ENCODE measurements around the gene RELA. TPM values are rescaled to one million over a fixed set of nuclear protein-coding genes. Genes with fewer than 3 reads are reported as not detected.
"Not testable (repeated sequence)": the region's sequence is repeated elsewhere in the genome, so short reads cannot be mapped to it uniquely, and the experiment has no call there.

Gene RELA
- total RNA-seq, 1 experiment from 2014 or later = 54.9 TPM

GRCh38 chr11:65663639-65664200 lies 1.0 kb upstream of the RELA start:
- Histone ChIP-seq H3K9me3 (no peaks in the 10 kb centered on the region), H3K27me3 (replicated peaks; ENCODE audit: control insufficient read depth, insufficient read depth, low read length) (no peaks in the 10 kb centered on the region), H3K36me3 (ENCODE audit: control insufficient read depth, insufficient read depth, low read length) (peaks cover 8% of the 10 kb centered on the region), H3K4me3 (ENCODE audit: low read depth, low read length) (peak overlapping the region; percentile 82), H3K4me1 (peaks cover 16% of the 10 kb centered on the region; the same call in 1 of the 2 replicates)
- H3K9me3 Mint-ChIP-seq (ENCODE audit: unreplicated experiment) = no peaks in the 10 kb centered on the region
- BruUV-seq (replicated peaks) = no TSS peak
- H3K27ac Mint-ChIP-seq (ENCODE audit: unreplicated experiment) = peak overlapping the region; percentile 66
- peaks cover 6% of the 10 kb centered on the region for H3K4me1 Mint-ChIP-seq (ENCODE audit: low read depth, unreplicated experiment)
- ChIA-PET CTCF (interaction anchor here (0.5 to 1.9 kb wide), 4 partner anchors 74 to 358 kb away, joined by 3 to 9 read pairs (median 5); partner anchors contain the start of gene MUS81), POLR2A (interaction anchor here (0.5 to 1.9 kb wide), 6 partner anchors 11 to 196 kb away, joined by 4 to 14 read pairs (median 6); partner anchors contain the start of genes PCNX3 and RNASEH2C)
- TF ChIP-seq CTCF (IDR thresholded peaks at IDR 0.05; ENCODE audit: insufficient read depth in 1 of 2, low read depth in 1 of 2, low read length in 1 of 2, severe bottlenecking in 1 of 2, unreplicated experiment in 1 of 2) = no peak
- intact Hi-C loops (cut with micrococcal nuclease; ENCODE audit: unreplicated experiment) = loop anchor here (2.0 kb wide), 2 partner anchors 37 to 49 kb away; partner anchors contain the start of genes MAP3K11 and PCNX3
- H3K36me3 Mint-ChIP-seq (ENCODE audit: insufficient read depth, unreplicated experiment) = peaks cover 25% of the 10 kb centered on the region
- no peaks in the 10 kb centered on the region for H3K27me3 Mint-ChIP-seq (ENCODE audit: insufficient read depth, unreplicated experiment)
- DNase-seq = peak in 1 of 2 experiments; percentile 38
- H3K4me3 Mint-ChIP-seq (ENCODE audit: unreplicated experiment) = peak overlapping the region; percentile 80

- DNase-seq = no peak
- TF ChIP-seq CTCF (IDR thresholded peaks at IDR 0.05; ENCODE audit: insufficient read depth in 1 of 2, low read depth in 1 of 2, low read length in 1 of 2, severe bottlenecking in 1 of 2, unreplicated experiment in 1 of 2) = no peak
- H3K4me3 Mint-ChIP-seq (ENCODE audit: unreplicated experiment) = peak overlapping the region; percentile 80
- Histone ChIP-seq H3K36me3 (ENCODE audit: control insufficient read depth, insufficient read depth, low read length) (peaks cover 11% of the 10 kb centered on the region), H3K4me1 (peaks cover 16% of the 10 kb centered on the region; the same call in 1 of the 2 replicates), H3K9me3 (no peaks in the 10 kb centered on the region), H3K27me3 (replicated peaks; ENCODE audit: control insufficient read depth, insufficient read depth, low read length) (no peaks in the 10 kb centered on the region), H3K4me3 (ENCODE audit: low read depth, low read length) (peak overlapping the region; percentile 82)
- peak overlapping the region; percentile 53 for H3K27ac Mint-ChIP-seq (ENCODE audit: unreplicated experiment)
- H3K36me3 Mint-ChIP-seq (ENCODE audit: insufficient read depth, unreplicated experiment) = peaks cover 35% of the 10 kb centered on the region
- no peaks in the 10 kb centered on the region for H3K9me3 Mint-ChIP-seq (ENCODE audit: unreplicated experiment)
- intact Hi-C loops (cut with micrococcal nuclease; ENCODE audit: unreplicated experiment) = loop anchor here (2.0 kb wide), 2 partner anchors 38 to 48 kb away; partner anchors contain the start of genes MAP3K11 and PCNX3
- H3K4me1 Mint-ChIP-seq (ENCODE audit: low read depth, unreplicated experiment) = peaks cover 6% of the 10 kb centered on the region
- ChIA-PET CTCF (interaction anchor here (1.9 kb wide), 1 partner anchor 197 kb away, joined by 9 read pairs; the partner anchor contains the start of gene MUS81), POLR2A (interaction anchor here (1.1 to 1.9 kb wide), 6 partner anchors 10 to 197 kb away, joined by 4 to 14 read pairs (median 6); partner anchors contain the start of genes PCNX3 and RNASEH2C)
- TSS peak; percentile 51 for BruUV-seq (replicated peaks)
- H3K27me3 Mint-ChIP-seq (ENCODE audit: insufficient read depth, unreplicated experiment) = no peaks in the 10 kb centered on the region
These were observed 393 bp downstream of the RELA start for GRCh38 chr11:65662247-65662798.

- Histone ChIP-seq H3K4me1 (peaks cover 16% of the 10 kb centered on the region; the same call in 1 of the 2 replicates), H3K4me3 (ENCODE audit: low read depth, low read length) (peak overlapping the region; percentile 82), H3K27me3 (replicated peaks; ENCODE audit: control insufficient read depth, insufficient read depth, low read length) (no peaks in the 10 kb centered on the region), H3K9me3 (no peaks in the 10 kb centered on the region), H3K36me3 (ENCODE audit: control insufficient read depth, insufficient read depth, low read length) (peaks cover 11% of the 10 kb centered on the region)
- peak overlapping the region; percentile 80 for H3K4me3 Mint-ChIP-seq (ENCODE audit: unreplicated experiment)
- H3K27ac Mint-ChIP-seq (ENCODE audit: unreplicated experiment) = peak overlapping the region; percentile 53
- DNase-seq = no peak
- BruUV-seq (replicated peaks) = no TSS peak
- POLR2A ChIA-PET = interaction anchor here (0.6 kb wide), 2 partner anchors 162 to 212 kb away, joined by 5 to 7 read pairs; no protein-coding TSS in a partner anchor
- H3K9me3 Mint-ChIP-seq (ENCODE audit: unreplicated experiment) = no peaks in the 10 kb centered on the region
- H3K27me3 Mint-ChIP-seq (ENCODE audit: insufficient read depth, unreplicated experiment) = no peaks in the 10 kb centered on the region
- H3K4me1 Mint-ChIP-seq (ENCODE audit: low read depth, unreplicated experiment) = peaks cover 6% of the 10 kb centered on the region
- intact Hi-C loops (cut with micrococcal nuclease; ENCODE audit: unreplicated experiment) = loop anchor here (2.0 kb wide), 2 partner anchors 39 to 47 kb away; partner anchors contain the start of genes MAP3K11 and PCNX3
- CTCF ChIA-PET = interaction anchor here (0.7 kb wide), 1 partner anchor 339 kb away, joined by 3 read pairs; no protein-coding TSS in a partner anchor
- peaks cover 41% of the 10 kb centered on the region for H3K36me3 Mint-ChIP-seq (ENCODE audit: insufficient read depth, unreplicated experiment)
- TF ChIP-seq CTCF (IDR thresholded peaks at IDR 0.05; ENCODE audit: insufficient read depth in 1 of 2, low read depth in 1 of 2, low read length in 1 of 2, severe bottlenecking in 1 of 2, unreplicated experiment in 1 of 2) = no peak
These were observed 993 bp downstream of the RELA start for GRCh38 chr11:65661599-65662246.

GRCh38 chr11:65660908-65661307 lies 1.8 kb downstream of the RELA start:
- intact Hi-C loops (cut with micrococcal nuclease; ENCODE audit: unreplicated experiment); H3K4me1 Mint-ChIP-seq (ENCODE audit: low read depth, unreplicated experiment); DNase-seq; H3K9me3 Mint-ChIP-seq (ENCODE audit: unreplicated experiment); H3K9me3 ChIP-seq; H3K27me3 ChIP-seq (replicated peaks; ENCODE audit: control insufficient read depth, insufficient read depth, low read length); H3K27me3 Mint-ChIP-seq (ENCODE audit: insufficient read depth, unreplicated experiment); BruUV-seq (replicated peaks); H3K4me3 ChIP-seq (ENCODE audit: low read depth, low read length); H3K27ac Mint-ChIP-seq (ENCODE audit: unreplicated experiment); H3K4me3 Mint-ChIP-seq (ENCODE audit: unreplicated experiment): not testable (repeated sequence)
- Histone ChIP-seq H3K4me1 (peaks cover 16% of the 10 kb centered on the region; the same call in 1 of the 2 replicates), H3K36me3 (ENCODE audit: control insufficient read depth, insufficient read depth, low read length) (peaks cover 11% of the 10 kb centered on the region)
- H3K36me3 Mint-ChIP-seq (ENCODE audit: insufficient read depth, unreplicated experiment) = peaks cover 50% of the 10 kb centered on the region
- POLR2A ChIA-PET = interaction anchor here (0.5 to 0.6 kb wide), 3 partner anchors 150 to 213 kb away, joined by 5 to 7 read pairs (median 5); no protein-coding TSS in a partner anchor
- CTCF ChIA-PET = interaction anchor here (0.7 kb wide), 1 partner anchor 339 kb away, joined by 3 read pairs; no protein-coding TSS in a partner anchor
